ENCODE measurements around the gene NAP1L5. TPM values are rescaled to one million over a fixed set of nuclear protein-coding genes. Genes with fewer than 3 reads are reported as not detected.

Gene NAP1L5, protein sequence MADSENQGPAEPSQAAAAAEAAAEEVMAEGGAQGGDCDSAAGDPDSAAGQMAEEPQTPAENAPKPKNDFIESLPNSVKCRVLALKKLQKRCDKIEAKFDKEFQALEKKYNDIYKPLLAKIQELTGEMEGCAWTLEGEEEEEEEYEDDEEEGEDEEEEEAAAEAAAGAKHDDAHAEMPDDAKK
- 4.2 and 5.3 TPM in 2 replicates for total RNA-seq

DNA sequence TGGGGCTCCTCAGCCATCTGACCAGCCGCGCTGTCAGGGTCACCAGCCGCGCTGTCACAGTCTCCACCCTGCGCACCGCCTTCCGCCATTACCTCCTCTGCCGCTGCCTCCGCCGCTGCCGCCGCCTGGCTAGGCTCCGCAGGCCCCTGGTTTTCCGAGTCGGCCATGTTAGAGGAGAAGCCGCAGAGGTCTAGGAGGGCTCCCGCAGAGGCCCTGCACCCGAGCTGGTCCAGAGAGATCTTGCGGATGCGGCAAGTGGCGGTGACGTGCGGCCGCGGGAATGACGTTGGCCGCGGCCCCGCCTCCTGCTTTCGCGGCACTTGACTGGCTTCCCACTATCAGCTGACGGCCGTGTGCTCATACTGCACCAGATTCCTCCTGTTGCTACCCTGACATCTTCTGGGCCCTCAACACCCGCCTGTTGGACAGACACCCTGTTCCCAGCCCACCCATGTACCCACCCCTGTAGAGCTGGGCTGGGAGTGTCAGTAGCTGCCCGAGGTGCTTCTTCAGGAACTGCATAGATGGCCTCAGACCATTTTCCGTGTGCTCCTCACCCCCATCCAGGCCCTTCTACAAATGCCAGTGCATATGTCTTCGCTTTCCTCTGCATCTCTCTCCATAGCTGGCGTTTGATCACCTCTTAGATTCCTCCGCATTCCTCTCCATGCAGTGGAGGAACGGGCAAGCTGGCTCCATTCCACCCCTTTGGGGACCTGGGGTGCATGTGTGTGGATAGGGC lies at the start of gene NAP1L5:
TSS of gene NAP1L5 (minus strand) at position 242 of the 742 bp plus-strand sequence. CDS start at position 167, 75 bp downstream.
- intact Hi-C loops (cut with micrococcal nuclease), result loop anchor here (5.0 kb wide), 2 partner anchors 105 to 125 kb away; partner anchors contain the start of gene HERC3

DNA sequence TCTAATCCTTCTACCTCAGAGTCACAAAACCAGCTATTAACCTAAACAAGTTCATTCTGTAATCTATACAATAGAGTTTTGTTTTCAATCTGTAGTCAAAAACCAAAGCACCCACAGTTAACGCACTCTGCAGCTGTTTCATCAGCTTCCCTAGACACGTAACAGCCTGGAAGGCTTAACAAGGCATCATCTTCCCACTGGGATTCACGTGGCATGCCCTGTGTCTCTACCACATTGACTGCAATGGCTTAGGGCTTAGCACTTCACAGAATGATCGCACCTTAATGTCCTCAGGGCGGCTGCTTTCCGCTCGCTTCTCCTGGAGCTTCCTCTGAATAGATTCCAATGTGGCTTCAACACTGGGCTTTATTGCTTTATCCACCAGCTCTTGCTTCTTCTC lies 49.7 kb upstream of the NAP1L5 start:
- intact Hi-C loops (cut with micrococcal nuclease), result no loop called here

DNA sequence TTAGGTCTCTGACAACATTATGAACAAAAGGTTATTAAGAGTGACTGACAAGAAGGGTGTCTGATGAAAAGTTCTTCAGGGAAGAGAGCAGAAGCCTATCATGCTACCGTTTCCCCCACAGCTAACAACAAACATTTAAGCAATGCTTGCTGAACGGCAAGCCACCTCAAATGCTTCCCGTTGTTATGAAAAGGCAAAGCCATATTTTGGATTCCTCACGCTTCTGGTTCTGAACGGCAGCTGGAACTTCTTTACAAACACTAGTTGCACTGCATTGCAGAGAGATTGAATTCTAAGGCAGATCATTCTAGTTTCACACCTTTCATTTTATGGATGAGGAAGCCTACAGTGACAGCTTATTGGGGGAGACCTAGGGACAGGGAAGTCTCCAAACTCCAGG lies 48.6 kb upstream of the NAP1L5 start:
- intact Hi-C loops (cut with micrococcal nuclease), result no loop called here

DNA sequence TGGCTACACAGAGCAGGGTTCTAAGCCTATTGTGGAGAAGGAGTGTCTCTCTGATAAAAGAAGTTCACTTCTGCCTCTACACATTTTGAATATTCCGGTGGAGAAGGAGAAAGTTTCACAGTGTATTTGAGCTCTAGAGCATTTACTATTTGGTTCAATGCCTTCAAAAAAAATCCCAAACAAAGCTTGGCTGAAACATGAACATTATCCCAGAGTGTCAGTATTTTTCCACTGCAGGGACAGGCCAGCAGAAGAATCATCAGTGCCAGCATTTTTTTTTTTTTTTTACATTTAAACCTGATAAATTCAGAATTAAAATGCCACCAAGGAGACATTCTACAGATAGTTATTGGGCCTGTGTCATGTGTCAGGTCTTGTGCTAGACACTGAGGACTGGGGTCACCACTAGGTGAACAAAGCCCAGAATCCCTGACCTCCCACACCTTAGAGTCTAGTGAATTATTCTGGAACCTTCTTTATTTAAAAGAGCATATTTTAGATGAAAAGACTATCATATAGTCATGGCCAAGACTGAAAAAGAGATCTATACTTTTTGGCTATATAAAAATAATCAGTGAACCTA lies 48.0 kb upstream of the NAP1L5 start:
- intact Hi-C loops (cut with micrococcal nuclease), result no loop called here

DNA sequence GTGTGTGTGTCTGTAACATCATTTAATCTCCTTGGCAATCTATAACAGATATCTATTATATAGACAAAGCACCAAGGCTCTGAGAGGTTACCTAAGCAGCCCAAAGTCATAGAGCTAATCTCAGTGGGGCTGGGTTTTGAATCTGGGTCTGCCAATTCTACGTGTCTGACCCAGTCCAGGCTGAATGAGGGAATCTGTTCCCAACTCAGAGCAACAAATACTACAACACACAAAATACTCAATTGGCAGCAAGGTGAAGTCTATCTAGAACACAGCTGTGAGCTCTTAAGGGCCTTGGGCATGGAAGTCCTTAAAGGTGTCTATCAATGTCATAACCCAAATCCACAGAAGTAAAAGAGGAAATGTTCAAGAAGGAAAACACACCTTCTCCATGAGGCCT lies 47.5 kb upstream of the NAP1L5 start:
- intact Hi-C loops (cut with micrococcal nuclease), result no loop called here

DNA sequence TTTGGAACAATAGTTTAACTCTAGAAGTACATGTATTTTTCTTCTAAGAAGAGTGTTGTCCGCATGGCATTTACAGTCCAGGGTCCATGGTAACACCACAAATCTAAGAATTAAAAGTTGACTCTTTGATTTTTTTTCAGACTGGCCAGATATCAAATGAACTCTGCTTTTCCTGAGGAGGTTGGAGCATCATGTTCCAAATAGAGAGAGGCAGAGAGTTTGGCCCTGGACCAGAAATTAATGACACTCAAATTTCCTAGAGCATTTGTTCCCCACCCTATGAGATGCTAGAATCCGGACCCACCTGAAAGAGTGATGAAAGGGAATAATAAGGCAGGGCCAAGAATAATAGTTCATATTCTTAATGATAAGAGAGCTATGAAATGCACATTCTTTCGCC lies 47.0 kb upstream of the NAP1L5 start:
- intact Hi-C loops (cut with micrococcal nuclease), result no loop called here

DNA sequence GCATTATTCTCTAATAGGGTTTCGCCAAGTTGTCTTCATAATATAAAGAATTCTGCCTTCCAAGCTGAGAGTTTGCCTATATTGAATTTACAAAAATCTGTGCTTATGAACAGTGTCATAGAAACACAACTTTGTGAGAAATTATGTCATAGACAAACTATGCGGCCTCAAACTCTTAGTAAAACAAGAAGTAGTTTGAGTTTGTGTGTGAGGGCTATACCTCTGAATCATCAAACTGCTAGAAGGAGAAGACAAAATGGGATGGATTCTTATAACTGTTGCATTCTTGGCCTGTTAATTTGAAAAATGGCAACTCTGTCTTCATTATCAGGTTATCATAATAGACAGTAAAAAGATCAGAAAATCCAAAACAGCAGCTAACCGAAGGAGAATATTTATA lies 46.1 kb upstream of the NAP1L5 start:
- intact Hi-C loops (cut with micrococcal nuclease), result no loop called here

DNA sequence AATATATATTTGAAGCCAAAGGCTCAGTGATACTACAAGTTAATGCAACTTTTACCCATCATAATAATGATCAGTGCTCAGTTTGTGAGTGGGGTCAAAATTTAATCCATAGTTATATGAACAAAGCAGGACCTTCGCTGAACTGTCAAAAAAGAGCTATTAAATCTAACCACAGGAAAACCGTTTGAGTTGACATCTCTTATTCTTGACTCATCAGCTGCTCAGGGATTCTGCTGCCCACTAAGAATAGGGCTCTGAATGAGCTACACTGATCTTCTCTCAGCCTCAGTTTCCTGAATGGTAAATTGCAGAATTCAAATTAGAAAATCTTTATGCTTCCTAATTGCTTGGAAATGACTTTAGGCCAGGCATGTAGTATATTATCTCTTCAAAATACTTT lies 44.9 kb upstream of the NAP1L5 start:
- intact Hi-C loops (cut with micrococcal nuclease), result no loop called here

DNA sequence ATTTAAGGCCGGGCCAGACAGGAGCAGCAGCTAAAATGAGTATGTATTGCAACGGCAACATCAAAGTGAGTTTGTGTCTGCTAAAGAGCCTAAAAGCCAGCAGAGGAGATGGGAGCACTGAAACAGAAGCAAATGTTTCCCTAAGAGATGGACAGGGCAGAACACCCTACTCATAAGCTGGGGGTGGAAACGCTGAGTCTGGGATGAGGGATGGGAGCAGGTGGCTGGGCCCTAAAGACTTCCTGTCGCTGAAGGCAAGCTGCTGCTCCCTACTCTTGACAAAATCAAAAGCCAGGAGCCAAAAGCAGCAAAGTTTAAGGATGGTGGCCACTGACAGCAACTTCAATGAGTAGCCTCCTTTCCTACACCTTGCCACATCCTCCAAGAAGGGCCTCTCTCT lies 40.6 kb upstream of the NAP1L5 start:
- intact Hi-C loops (cut with micrococcal nuclease), result no loop called here

DNA sequence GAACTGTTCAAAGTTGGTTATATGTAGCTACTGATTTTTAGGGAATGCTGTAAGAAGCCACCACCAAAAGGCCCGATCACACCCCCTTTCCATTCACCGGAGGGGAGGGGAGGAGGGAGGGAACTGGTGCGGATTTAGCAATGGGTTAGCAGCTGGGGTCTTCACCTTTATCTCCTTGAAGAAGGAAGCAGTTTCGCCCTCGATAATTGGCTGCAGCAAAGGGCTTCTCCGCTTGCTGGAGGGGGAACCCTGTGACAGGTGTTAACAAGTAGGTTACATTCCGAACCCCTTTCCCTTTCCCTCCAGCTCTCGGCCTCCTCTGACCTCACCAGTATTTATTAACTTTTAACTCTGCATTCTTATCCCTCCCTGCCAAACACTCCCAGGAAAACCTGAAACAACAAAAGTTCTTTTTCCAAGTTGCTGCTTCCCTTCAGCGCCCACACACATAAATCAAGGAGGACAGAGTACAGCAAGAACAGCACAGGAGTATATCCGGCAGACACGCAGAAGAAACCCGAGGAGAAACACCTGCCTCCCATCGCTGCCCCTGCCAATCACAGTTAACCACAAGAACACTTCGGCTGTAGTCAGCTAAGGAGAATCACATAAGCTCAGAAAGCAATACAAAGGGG lies 39.8 kb upstream of the NAP1L5 start:
- intact Hi-C loops (cut with micrococcal nuclease), result no loop called here

DNA sequence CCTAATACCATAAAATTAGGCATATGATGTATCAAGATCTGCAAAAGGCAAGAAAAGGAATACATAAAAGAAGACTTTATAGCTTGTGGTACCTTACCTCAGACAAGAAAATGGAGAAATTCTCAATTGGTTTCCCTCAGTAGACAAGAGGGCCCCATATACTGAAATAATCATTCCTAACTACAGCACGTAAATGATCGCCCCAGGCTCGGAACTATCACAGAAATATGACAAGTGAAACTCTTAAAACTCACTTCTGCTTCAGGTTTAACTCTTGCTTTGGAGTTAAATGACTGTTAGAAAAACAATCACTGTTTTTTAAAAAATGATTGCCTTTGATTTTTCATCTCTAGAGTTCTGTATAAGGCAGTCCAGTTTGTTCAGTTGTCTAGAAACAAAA lies 38.6 kb upstream of the NAP1L5 start:
- intact Hi-C loops (cut with micrococcal nuclease), result no loop called here

DNA sequence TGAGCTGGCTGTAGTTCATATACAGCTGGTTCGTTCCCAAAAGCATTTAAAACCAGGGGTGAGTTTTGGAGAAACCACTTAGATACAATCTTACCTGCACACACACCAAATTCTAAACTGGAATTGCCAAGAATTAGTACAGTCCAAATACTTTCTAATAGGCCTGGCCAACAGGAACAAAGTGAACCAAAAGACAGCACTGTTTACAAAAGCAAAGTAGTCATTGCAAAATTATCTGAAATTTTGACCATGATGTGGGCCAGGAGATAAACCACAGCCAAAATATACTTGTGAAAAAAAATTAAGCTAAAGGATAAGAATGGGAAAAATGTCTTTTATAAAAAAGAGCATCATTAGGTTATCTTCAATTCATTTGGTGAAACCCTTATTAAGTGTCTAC lies 37.9 kb upstream of the NAP1L5 start:
- intact Hi-C loops (cut with micrococcal nuclease), result no loop called here

DNA sequence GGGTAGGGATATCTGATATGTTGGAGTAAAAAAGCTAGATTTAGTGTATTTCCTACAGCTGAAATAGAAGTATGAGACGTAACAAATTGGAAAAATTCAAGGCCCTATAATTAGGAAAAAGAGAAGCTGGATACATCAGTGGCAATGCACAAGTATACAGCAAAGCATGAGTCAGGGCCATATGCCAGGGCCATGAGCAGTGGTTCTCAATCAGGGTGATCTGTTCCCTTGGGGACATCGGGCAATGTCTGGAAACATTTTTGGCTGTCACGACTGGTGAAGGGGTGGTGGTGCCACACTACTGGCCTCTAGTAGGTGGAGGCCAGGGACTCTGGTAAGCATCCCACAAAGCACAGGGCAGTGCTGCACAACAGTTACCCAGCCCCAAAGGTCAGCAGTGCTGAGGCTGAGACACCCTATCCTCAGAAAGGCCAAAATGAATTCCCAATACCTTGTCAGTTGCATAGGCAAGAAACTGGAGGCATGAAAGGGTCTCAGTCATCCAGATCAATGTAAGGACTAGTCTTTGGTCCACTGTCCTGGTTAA lies 36.8 kb upstream of the NAP1L5 start:
- intact Hi-C loops (cut with micrococcal nuclease), result no loop called here

DNA sequence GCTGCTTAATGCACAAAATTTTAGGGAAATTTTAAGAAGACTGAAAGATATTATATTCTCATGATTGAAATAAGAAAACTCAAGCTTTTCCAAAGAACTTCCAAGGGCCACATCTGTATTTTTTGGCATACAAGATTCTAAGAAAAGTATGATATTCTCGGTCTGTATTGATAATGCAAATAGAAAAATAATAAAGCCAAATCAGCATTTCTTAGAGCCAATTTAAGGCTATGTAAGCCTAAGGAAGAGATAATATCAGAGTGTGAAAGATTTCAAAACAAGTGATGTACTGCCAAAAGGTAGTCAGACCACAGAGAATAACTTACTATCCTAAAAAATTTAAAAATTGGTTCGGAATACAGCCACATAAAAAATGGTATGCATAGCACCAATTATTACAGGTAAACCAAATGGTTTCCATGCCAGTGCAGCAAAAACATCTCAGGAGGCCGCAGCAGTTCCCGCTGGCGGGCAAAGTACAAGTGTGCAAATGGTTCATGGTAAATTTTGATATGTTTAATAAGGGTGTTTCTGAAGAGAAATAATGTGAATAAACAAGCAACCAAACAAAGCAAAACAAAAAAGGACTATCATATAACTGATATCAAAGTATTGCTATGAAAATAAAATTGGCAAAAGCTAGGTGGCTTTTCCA lies 35.2 kb upstream of the NAP1L5 start:
- intact Hi-C loops (cut with micrococcal nuclease), result no loop called here

DNA sequence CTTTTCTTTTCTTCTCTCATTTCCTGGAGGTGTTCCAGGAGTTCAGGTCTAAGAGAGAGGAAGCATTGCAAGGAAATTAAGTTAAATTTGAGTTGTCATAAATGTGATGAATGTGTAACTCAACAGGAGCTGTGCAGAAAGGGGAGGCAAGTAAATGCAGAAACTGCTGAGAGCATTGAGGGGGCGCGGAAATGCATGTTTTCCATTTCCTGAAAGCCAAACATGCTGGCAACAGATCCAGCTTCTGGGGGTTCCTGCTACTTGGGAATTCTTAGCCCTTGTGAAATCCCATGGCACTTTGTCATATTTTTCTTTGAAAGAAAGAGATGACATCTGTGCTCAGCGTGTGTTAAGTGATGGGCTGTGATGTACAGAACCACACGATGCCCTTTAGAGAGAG lies 33.8 kb upstream of the NAP1L5 start:
- intact Hi-C loops (cut with micrococcal nuclease), result no loop called here

DNA sequence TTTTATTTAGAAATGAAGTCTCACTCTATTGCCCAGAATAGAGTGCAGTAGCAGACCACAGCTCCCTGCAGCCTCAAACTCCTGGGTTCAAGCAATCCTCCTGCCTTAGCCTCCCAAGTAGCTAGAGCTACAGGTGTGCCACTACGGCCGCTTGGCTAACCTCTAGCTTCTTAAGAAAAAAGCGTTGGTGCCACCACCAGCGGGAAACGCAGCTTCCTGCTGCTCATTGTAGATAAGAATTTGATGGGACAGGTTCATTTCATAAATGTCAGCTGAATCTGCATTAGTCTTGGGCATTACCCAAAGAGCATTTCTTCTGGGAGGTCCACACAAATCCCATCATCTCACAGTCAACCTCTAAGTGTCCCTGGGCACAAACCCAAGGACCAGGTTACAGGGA lies 33.2 kb upstream of the NAP1L5 start:
- intact Hi-C loops (cut with micrococcal nuclease), result no loop called here

DNA sequence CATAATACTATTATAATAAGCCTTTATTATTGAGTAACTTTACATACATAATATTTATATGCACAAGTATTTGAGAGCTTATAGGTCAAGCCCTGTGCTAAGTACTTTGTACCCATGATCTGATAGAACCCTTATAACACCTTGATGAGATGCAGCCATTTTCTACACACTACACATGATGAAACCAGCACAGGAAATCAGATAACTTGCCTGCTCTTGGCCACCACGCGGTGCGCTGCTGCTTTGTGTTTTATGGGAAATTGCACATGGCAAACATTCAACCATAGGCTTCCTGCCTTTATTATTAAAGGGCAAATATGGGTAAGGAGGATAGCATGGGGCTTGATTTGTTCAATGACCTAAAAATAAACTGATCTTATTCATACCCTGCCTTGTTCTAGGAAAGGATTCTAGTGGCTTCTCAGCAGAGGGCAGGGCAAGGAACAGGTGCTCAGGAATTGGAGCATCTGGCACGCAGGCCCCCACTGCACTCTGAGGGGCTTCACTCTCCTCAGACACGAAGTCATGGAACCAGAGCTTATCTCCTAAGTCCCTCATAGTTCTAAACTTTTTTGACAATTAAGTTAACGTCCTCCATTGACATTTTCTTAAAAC lies 31.6 kb upstream of the NAP1L5 start:
- intact Hi-C loops (cut with micrococcal nuclease), result no loop called here

DNA sequence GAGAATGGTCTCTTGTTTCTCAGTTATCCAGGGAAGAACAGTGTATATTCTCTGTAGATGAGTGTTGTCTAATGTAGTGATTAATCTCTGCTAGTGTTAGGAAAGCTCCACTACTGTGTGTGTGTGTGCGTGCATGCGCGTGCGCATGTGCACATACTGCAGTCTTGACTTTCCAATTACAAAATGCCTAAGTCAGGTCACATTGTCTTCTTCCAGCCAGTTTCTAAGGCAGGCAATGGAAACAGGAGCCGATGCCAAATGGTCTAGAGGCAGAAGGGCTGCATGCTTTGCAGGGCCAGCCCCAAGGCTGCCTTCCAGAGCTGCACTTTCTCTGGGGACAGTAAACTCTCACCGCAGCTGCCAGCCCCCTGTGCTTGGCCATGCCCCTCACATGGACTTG lies 30.5 kb upstream of the NAP1L5 start:
- intact Hi-C loops (cut with micrococcal nuclease), result no loop called here

DNA sequence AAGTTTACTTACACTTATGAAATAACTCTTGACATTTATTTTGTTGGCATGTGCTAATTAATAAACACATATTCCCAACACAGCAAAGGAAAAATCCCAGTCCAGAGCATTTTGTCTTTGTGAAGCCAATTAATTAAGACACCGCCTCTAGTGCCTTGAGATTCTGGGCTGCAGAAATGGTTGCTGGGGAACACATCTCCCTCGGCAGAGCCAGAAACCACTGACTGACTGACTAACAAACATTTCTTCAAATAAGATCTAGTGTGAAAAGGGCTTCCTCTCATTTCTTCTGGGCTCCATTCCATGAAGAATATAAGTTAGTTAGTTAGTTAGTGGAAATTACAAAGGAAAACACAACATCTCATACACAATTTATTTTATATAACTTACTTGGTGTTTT lies 28.4 kb upstream of the NAP1L5 start:
- intact Hi-C loops (cut with micrococcal nuclease), result no loop called here

DNA sequence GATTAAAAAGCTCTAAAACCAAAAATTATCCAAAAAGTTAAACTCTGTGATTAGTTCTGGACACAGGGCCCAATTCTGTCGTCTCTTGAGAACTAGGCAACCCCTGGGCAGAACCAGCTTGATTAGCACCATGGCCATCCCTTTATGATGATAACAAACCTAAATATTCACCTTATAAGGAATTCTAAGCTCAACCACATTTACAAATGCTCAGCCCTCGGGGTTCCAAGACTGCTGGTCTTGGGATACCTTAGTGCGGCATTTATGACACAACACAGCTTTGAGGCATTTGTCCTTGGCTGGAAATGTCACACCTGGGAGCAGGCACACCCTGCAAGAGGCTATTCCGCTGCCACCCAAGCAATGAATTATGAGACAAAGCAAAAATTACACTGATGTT lies 27.5 kb upstream of the NAP1L5 start:
- intact Hi-C loops (cut with micrococcal nuclease), result no loop called here

DNA sequence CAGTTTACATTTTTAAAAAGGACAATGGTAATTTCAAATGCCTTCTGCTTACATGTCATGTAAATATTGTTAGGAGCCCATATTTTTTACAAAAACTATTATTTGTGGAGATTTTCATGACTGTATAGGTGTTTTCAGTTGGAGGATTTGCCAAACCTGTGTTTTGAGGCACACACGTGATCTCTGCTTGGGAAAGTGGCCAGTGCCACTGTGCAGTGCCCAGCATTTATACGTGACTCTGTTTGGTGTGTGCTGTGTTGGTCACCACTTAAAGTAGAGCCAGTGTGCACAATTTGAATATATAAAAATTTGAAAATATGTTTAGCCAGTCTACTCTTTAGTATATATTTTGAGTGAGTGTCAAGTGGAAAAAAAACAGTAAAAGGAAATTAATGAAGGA lies 26.8 kb upstream of the NAP1L5 start:
- intact Hi-C loops (cut with micrococcal nuclease), result no loop called here

Data from T-helper 2 cell treated with Interferon-gamma antibody and Interleukin-4, amounts not matched to agents 100 ng/mL and 5 ng/mL, for 36 hours (primary cell).